Measurements from ENCODE around the gene SLC25A25. TPM values are rescaled to one million over a fixed set of nuclear protein-coding genes. Genes with fewer than 3 reads are reported as not detected.

SLC25A25 gene
- total RNA-seq, 1 experiment from 2014 or later, result 10.7 TPM

- in situ Hi-C loops (cut with HindIII; ENCODE audit: low pct_unique_long_range_greater_than_20kb, low sequenced_read_pairs) (no loop called here), intact Hi-C loops (cut with micrococcal nuclease; ENCODE audit: unreplicated experiment) (no loop called here)
- DNase-seq (ENCODE audit: low read depth, low spot score) (no peak), ATAC-seq (peak; percentile 64)
- Histone ChIP-seq H3K36me3 (ENCODE audit: control insufficient read depth, insufficient read depth, low read length) (no peaks in the 10 kb centered on the region), H3K27ac (ENCODE audit: low read length) (no peak overlapping the region), H3K4me1 (ENCODE audit: control insufficient read depth, insufficient read depth, low read length) (peaks cover 6% of the 10 kb centered on the region), H3K4me3 (ENCODE audit: low read depth in 2 of 2, low read length in 2 of 2) (no peak overlapping the region), H3K27me3 (ENCODE audit: control insufficient read depth, insufficient read depth, low read length) (no peaks in the 10 kb centered on the region), H3K9me3 (ENCODE audit: control insufficient read depth, insufficient read depth, low read depth, low read length) (no peaks in the 10 kb centered on the region)
- no peak for TF ChIP-seq POLR2AphosphoS5 (IDR thresholded peaks at IDR 0.05; ENCODE audit: low read depth, low read length)
- TF ChIP-seq SIN3A (IDR thresholded peaks at IDR 0.05; ENCODE audit: borderline replicate concordance, insufficient read depth, low read depth, low read length), result no peak
- no peak for TF ChIP-seq CTCF (IDR thresholded peaks at IDR 0.05)
- no peak for TF ChIP-seq REST (IDR thresholded peaks at IDR 0.05; ENCODE audit: insufficient read depth in 1 of 2, low read depth in 2 of 2, low read length in 1 of 2)
- no peak for TF ChIP-seq TCF7L2 (IDR thresholded peaks at IDR 0.05; ENCODE audit: low read depth, low read length)
- CTCF ChIA-PET, result no interaction called here
- POLR2A ChIA-PET, result no interaction called here
- BruUV-seq (replicated peaks), result no TSS peak
Observed at GRCh38 chr9:128056887-128057723, 10.9 kb upstream of the SLC25A25 start.

- Histone ChIP-seq H3K4me3 (ENCODE audit: low read depth in 2 of 2, low read length in 2 of 2) (no peak overlapping the region), H3K9me3 (ENCODE audit: control insufficient read depth, insufficient read depth, low read depth, low read length) (no peaks in the 10 kb centered on the region), H3K4me1 (ENCODE audit: control insufficient read depth, insufficient read depth, low read length) (peaks cover 6% of the 10 kb centered on the region), H3K27me3 (ENCODE audit: control insufficient read depth, insufficient read depth, low read length) (no peaks in the 10 kb centered on the region), H3K36me3 (ENCODE audit: control insufficient read depth, insufficient read depth, low read length) (no peaks in the 10 kb centered on the region), H3K27ac (ENCODE audit: low read length) (no peak overlapping the region)
- DNase-seq (ENCODE audit: low read depth, low spot score) (no peak), ATAC-seq (no peak)
- intact Hi-C loops (cut with micrococcal nuclease; ENCODE audit: unreplicated experiment), result no loop called here
- BruUV-seq (replicated peaks), result no TSS peak
- POLR2A ChIA-PET, result no interaction called here
- TF ChIP-seq SIN3A (IDR thresholded peaks at IDR 0.05; ENCODE audit: borderline replicate concordance, insufficient read depth, low read depth, low read length), result no peak
- TF ChIP-seq POLR2AphosphoS5 (IDR thresholded peaks at IDR 0.05; ENCODE audit: low read depth, low read length), result no peak
- no peak for TF ChIP-seq CTCF (IDR thresholded peaks at IDR 0.05)
- TF ChIP-seq REST (IDR thresholded peaks at IDR 0.05; ENCODE audit: insufficient read depth in 1 of 2, low read depth in 2 of 2, low read length in 1 of 2), result no peak
- TF ChIP-seq TCF7L2 (IDR thresholded peaks at IDR 0.05; ENCODE audit: low read depth, low read length), result no peak
- in situ Hi-C loops (cut with HindIII; ENCODE audit: low pct_unique_long_range_greater_than_20kb, low sequenced_read_pairs), result no loop called here
- CTCF ChIA-PET, result no interaction called here
Observed at GRCh38 chr9:128057724-128058409, 10.2 kb upstream of the SLC25A25 start.
